Measurements from ENCODE around the gene SLC16A2.

SLC16A2 gene

DNA sequence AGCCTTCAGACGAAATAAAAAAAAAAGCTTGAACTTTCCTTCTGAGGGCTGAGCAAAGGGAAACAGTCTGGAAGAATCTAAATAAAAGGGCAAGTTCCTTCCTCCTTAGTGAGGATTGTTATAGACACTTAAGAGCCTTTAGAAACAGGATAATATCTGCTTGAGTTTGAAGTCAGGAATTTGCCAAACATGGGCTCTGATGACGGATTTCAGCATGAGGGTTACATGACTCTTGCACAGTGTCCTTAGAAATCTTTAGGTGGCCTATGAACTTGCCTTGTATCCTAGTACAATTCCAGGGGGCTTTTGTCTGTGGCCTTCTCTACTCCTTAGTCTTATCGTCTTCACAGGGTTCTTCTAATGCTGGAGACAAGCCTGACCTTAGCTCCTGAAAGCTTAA, 99.0 kb downstream of the SLC16A2 start:
- TF ChIP-seq, protein P1, sequence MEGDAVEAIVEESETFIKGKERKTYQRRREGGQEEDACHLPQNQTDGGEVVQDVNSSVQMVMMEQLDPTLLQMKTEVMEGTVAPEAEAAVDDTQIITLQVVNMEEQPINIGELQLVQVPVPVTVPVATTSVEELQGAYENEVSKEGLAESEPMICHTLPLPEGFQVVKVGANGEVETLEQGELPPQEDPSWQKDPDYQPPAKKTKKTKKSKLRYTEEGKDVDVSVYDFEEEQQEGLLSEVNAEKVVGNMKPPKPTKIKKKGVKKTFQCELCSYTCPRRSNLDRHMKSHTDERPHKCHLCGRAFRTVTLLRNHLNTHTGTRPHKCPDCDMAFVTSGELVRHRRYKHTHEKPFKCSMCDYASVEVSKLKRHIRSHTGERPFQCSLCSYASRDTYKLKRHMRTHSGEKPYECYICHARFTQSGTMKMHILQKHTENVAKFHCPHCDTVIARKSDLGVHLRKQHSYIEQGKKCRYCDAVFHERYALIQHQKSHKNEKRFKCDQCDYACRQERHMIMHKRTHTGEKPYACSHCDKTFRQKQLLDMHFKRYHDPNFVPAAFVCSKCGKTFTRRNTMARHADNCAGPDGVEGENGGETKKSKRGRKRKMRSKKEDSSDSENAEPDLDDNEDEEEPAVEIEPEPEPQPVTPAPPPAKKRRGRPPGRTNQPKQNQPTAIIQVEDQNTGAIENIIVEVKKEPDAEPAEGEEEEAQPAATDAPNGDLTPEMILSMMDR (conservative IDR thresholded peaks at IDR 0.05; ENCODE audit: control insufficient read depth, insufficient read depth, low read depth, low read length), result no peak
- no peak for DNase-seq (ENCODE audit: low read depth)
- H3K4me3 ChIP-seq (ENCODE audit: control insufficient read depth, low read depth, low read length), result no peak overlapping the region

DNA sequence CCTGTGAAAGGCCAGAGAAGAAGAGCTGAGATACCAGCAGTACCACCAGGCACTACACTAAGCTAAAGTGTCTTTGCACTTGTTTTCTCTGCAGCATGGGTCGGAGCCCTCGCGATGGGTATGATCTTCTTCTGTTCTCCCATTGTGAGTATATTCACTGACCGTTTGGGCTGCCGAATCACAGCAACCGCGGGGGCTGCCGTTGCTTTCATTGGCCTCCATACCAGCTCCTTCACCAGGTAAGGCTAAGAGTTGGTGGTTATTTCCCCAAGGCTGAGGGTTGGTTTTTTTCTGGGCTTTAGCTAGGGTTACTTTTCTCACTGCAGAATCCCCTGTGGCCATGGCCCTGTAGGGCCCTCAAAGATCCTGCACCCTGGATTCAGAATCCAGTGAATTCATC, 99.6 kb downstream of the SLC16A2 start:
- DNase-seq (ENCODE audit: low read depth), result no peak
- TF ChIP-seq, protein P1 (conservative IDR thresholded peaks at IDR 0.05; ENCODE audit: control insufficient read depth, insufficient read depth, low read depth, low read length), result no peak
- no peak overlapping the region for H3K4me3 ChIP-seq (ENCODE audit: control insufficient read depth, low read depth, low read length)

DNA sequence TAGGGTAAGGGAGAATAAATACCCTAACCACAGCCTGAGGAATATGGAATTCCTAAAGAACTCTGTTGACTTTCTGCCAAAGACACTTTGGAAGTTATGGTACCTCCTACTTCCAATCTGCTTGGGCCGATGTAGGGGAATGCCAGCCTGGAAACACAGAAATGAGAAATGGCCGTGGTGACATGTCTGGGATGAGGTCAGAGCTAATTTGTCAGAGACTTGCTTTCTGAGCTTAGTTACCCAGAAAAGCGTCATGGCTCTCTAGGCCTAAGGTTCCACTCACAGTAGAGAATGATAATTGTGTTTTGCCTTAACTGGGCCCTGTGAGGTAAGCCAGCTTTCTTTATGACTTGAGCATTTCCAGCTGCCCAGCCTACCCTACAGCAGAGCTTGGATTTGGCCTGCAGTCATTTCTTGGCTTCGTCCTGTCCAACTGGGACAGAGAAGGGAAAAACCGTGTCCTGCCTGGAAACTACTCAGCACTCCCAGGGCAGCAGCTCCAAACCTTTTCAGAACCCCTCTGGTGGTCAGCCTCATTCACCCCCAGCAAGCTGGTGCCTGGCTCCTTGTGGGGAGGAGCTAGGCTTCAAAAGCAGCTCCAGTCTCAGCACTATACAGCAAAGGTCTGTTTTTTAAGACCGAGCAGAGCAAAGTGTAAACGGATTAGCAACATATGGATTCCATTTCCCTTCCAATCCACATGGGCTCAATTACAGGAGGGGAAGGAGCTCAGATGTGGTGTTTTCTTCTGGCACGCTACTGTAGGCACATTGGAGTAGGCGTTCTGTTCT, 100.9 kb downstream of the SLC16A2 start:
- TF ChIP-seq, protein P1 (conservative IDR thresholded peaks at IDR 0.05; ENCODE audit: control insufficient read depth, insufficient read depth, low read depth, low read length), result no peak
- DNase-seq (ENCODE audit: low read depth), result peak; percentile 77
- no peak overlapping the region for H3K4me3 ChIP-seq (ENCODE audit: control insufficient read depth, low read depth, low read length)

DNA sequence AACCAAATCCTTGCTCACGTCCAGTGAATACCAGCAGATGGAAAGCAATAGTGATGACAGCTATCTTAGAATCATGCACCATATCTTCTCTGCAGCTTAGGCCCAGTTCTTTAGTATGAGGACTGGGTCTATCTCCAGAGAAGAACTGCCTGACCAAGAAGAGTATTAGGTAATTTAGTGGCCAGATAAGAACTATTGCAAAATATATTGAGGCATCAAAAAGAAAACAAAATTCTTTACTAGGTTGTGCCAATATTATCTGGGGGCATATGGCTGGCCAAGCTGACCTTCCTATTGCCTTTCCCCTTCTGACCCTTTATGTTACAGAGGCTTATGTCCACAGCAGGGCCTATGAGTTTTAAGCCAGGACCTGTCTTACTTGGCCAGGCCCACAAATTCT, 101.9 kb downstream of the SLC16A2 start:
- TF ChIP-seq, protein P1 (conservative IDR thresholded peaks at IDR 0.05; ENCODE audit: control insufficient read depth, insufficient read depth, low read depth, low read length), result no peak
- DNase-seq (ENCODE audit: low read depth), result peak; percentile 2
- no peak overlapping the region for H3K4me3 ChIP-seq (ENCODE audit: control insufficient read depth, low read depth, low read length)

DNA sequence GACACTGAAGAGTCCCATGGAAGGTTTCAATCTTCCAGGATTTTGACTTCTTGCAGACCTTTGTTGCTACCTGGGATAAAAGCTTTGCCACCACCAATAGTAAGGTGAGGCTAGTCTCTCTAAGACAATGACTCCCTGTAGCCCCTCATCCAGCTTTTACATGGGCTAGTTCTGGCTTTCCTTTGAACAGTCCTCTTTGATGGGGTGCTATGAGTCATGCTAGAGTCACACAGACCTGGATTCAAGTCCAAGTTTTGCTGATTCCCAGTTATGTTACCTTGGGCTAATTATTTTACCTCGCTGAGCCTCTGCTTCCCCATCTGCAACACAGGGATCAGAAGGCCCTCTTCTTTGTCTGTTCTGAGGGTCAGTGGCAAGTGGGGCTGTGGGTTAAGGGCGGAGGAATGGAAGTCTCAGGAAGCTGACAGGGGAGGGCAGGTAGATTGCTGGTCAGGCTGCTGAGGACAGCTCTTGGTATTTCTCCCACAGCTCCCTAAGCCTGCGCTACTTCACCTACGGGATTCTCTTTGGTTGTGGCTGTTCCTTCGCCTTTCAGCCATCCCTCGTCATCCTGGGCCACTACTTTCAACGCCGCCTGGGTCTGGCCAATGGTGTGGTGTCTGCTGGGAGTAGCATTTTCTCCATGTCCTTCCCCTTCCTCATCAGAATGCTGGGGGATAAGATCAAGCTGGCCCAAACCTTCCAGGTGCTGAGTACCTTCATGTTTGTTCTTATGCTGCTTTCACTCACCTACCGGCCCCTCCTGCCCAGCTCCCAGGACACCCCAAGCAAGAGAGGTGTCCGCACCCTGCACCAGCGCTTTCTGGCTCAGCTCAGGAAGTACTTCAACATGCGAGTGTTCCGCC, 102.8 kb downstream of the SLC16A2 start:
- DNase-seq (ENCODE audit: low read depth), result peak; percentile 30
- TF ChIP-seq, protein P1 (conservative IDR thresholded peaks at IDR 0.05; ENCODE audit: control insufficient read depth, insufficient read depth, low read depth, low read length), result no peak
- H3K4me3 ChIP-seq (ENCODE audit: control insufficient read depth, low read depth, low read length), result no peak overlapping the region

DNA sequence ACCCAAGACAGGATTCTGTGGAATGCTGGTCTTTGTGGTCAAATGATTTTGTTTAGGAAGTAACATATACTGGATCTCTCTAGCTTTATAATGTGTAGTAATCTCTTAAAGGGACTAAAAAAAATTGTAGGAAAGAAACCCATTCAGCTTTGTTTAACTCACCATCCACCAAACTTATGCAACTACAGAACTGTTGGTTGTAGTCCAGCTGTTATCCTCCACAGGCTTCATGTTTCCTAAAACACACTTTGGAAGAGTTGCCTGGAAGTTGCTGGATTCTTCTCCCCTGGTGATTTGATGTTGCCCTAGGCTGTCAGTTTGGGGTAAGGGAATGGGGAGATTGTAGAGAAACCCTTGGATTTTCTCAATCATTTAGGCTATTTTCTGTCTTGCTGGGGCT, 103.8 kb downstream of the SLC16A2 start:
- no peak overlapping the region for H3K4me3 ChIP-seq (ENCODE audit: control insufficient read depth, low read depth, low read length)
- DNase-seq (ENCODE audit: low read depth), result peak; percentile 26
- TF ChIP-seq, protein P1 (conservative IDR thresholded peaks at IDR 0.05; ENCODE audit: control insufficient read depth, insufficient read depth, low read depth, low read length), result no peak
